Measurements from ENCODE around the gene HSP90AB1.

HSP90AB1 gene

DNA sequence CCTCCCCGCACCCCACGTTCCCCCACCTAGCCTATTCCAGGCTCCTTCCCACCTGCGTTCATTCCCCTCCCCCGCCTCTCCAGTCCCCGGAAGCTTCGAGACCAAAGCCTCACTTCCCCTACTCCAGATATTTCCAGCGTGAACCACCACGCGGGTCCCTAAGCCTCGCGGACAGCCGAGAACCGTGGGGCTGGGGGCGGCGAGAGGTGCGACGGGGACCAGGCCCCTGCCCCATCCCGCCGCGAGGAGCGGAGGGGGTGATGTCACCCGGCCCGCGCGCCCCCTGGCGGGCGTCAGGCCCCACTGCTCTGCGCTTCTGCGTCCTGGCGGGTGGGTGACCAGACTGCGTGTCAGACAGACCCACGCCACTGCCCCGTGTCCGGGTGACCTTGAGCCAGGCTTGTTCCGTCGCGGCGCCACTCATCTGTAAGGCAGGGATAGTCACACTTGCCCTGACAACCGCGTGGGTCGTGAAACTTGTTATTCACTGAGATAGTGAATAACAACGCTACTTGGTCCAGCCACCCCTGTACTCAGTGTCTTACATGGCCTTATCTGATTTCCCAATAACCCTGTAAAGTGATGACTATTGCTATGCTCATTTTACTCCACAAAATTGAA lies 9.0 kb upstream of the HSP90AB1 start:
- TF ChIP-seq CTCF (IDR thresholded peaks at IDR 0.05; ENCODE audit: extremely low read depth, missing control alignments), result peak; percentile 94
- DNase-seq (ENCODE audit: low spot score), result peak; percentile 88

DNA sequence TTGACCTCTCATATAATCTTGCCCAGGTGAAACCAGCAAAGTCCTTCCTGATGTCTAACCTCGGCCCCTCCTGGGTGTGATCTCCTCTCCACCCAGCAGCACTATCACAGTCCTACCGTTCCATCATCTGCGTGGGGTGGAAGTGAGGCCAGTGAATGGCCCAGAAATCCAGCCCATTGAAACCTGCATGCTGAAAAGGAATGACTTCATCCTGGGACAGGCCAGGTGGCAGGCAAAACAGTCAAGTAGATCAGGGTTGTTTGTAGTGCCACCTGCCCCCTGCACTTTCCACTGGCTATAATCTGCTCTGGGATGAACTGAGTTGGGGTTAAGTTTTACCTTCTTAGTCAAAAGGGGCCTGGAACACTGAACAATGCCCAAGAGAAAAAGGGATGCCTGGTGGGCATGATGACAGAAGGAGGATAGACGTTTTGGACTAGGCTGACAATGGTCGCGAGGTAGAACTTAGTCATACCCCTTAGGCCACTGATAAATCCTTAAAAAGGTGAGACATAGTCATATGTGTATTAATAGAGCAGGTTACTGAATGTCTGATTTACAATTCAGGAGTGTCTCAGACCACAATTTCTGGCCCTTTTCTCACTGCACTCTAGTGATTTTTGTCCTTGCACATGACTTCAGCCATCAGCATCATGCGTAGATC lies 8.1 kb upstream of the HSP90AB1 start:
- DNase-seq (ENCODE audit: low spot score), result no peak
- TF ChIP-seq CTCF (IDR thresholded peaks at IDR 0.05; ENCODE audit: extremely low read depth, missing control alignments), result no peak

- DNase-seq (ENCODE audit: low spot score), result no peak
- TF ChIP-seq CTCF (IDR thresholded peaks at IDR 0.05; ENCODE audit: extremely low read depth, missing control alignments), result no peak
These were observed 3.6 kb upstream of the HSP90AB1 start for GRCh38 chr6:44243345-44243744.

DNA sequence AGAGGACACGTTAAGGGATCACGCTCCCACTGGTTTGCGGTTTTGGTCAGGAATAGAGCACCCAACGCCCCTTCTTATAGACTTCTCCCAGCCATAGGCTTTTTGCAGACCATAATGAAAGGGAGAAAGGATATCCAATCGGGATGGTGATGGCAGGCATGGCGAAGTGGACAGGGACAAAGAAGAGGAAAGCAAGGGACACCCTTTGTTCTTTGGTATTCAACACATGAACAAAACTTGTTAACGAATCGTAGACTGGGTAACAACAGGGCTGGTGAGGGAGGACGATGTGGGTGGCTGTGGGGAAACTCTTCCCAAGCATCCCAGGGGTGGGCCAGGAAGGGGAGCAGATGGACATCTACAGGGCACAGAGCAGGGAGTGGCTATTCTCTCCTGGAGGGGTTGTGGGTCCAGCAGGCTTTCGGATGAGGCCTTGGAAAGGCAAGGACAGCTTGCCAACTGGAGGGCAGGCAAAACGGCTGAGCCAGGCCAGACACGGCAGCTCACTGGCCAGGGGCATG lies 1.4 kb upstream of the HSP90AB1 start:
- no peak for TF ChIP-seq CTCF (IDR thresholded peaks at IDR 0.05; ENCODE audit: extremely low read depth, missing control alignments)
- no peak for DNase-seq (ENCODE audit: low spot score)

DNA sequence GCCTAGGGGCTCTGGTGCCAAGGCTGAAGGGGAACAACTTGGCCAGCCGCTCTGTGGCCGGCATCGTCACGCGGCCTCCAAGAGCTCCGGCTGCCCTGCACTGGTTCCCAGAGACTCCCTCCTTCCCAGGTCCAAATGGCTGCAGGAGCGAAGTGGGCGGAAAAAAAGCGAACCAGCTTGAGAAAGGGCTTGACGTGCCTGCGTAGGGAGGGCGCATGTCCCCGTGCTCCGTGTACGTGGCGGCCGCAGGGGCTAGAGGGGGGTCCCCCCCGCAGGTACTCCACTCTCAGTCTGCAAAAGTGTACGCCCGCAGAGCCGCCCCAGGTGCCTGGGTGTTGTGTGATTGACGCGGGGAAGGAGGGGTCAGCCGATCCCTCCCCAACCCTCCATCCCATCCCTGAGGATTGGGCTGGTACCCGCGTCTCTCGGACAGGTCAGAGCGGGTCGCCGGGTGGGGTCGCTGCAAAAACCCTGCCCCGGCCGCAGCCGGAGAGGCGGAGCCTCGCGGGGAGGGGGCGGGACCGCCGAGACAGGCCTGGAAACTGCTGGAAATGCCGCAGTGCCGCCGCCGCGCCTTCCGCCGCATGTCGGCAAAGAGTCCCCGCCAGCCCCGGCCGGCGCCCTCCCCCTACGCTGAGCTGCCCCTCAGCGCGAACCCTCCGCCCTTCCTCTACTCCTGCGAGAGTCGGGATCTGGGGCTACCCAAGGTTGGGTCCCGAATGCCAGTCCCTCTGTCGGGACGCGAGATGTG lies 814 bp upstream of the HSP90AB1 start:
- TF ChIP-seq CTCF (IDR thresholded peaks at IDR 0.05; ENCODE audit: extremely low read depth, missing control alignments), result peak; percentile 27
- DNase-seq (ENCODE audit: low spot score), result peak; percentile 88

DNA sequence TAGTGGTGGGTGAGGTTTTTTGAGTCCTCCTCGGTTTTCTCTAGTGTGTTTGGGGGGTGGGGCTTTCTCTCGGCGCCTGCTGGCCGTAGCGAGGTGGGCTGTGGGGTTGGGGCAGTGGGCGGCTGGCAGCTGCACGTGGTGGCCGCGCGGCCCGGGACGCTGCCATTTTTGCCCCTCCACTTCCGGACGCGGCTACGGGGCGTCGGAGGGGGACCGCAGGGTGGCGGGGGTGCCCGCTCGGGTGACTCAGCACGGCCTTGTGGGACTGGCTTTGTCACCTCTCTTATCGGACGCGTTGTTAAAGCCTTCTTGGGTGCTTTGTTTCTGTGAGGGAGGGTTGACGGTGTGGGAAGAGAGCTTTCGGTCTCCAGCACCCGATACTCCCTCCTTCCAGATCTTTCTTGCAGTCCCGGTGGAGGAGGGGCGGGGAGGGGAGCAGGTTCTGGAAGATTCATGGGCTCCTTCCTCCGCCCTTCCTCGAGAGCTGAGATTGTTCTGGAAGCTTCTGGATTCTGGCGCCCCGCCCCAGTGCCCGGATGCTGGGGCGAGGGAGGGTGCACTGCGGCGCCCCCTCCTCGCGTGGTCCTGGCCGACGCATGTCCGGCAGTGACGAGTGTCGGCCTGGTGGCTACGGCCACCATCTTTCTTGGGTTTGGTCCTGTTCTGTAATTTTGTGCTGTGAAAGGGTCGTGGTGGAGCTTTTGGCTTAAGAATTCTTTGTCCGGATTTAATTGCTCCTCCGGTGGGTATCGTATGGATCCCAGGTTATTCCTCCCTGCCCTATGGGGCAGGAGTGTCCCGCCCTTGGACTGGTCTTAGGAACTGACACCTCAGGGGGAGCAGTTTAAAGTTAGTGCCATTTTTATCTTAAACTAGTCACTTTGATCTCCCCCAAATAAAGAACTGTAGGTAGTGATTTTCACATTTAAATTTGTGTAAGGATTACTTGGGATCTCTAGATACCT lies 719 bp downstream of the HSP90AB1 start:
- DNase-seq (ENCODE audit: low spot score), result peak; percentile 73
- TF ChIP-seq CTCF (IDR thresholded peaks at IDR 0.05; ENCODE audit: extremely low read depth, missing control alignments), result no peak
